Measurements from ENCODE around the gene MOCS2. TPM values are rescaled to one million over a fixed set of nuclear protein-coding genes. Genes with fewer than 3 reads are reported as not detected.

Gene MOCS2
- total and polyA plus RNA-seq, 10 of the 15 experiments (the other 5 are each of a cell fraction or from before 2014, with no cell fraction given): 11.0 to 27.4 (median 22.5) TPM

- ATAC-seq (no peak), DNase-seq (ENCODE audit: low read depth, low spot score) (no peak), FAIRE-seq (no peak)
- no TSS peak for BruUV-seq (replicated peaks)
- SMC1A ChIA-PET (ENCODE audit: uncharacterized antibody, unreplicated experiment): interaction anchor here (1.0 kb wide), 1 partner anchor 14 kb away, joined by 3 read pairs; no protein-coding TSS in a partner anchor
- peaks cover 0 to 5% of the 10 kb centered on the region in 2 experiments; a peak in 1 of 4 replicates for H3K27me3 ChIP-seq (replicated peaks in 1 of 2; ENCODE audit: control insufficient read depth in 2 of 2, insufficient read depth in 2 of 2, low read length in 1 of 2)
- intact Hi-C loops (cut with micrococcal nuclease; ENCODE audit: unreplicated experiment) (no loop called here), in situ Hi-C loops (cut with MboI) (no loop called here)
- 24% methylated on average over 1 of the region's 1 CpG for WGBS (ENCODE audit: insufficient coverage, insufficient replicate concordance, low lambda C conversion rate, missing lambda C conversion rate)
- H4K20me1 ChIP-seq (ENCODE audit: control insufficient read depth, insufficient read depth): no peaks in the 10 kb centered on the region
- no peak overlapping the region for H2AFZ ChIP-seq (ENCODE audit: control insufficient read depth, low read depth, low read length)
- RAD21 ChIA-PET (ENCODE audit: unreplicated experiment): no interaction called here
- H3K9ac ChIP-seq (ENCODE audit: control insufficient read depth, insufficient read depth, low read length): no peak overlapping the region
- no peaks in the 10 kb centered on the region for H3K36me3 ChIP-seq (ENCODE audit: control insufficient read depth in 2 of 2, insufficient read depth in 2 of 2, low read length in 1 of 2)
- no peak overlapping the region for H3K4me3 ChIP-seq
- TF ChIP-seq DPF2 (IDR thresholded peaks at IDR 0.05): no peak
- TF ChIP-seq ATF2 (IDR thresholded peaks at IDR 0.05; ENCODE audit: low read length): no peak
- TF ChIP-seq SREBF2 (IDR thresholded peaks at IDR 0.05; ENCODE audit: low read length): no peak
- TF ChIP-seq NFYB (IDR thresholded peaks at IDR 0.05; ENCODE audit: insufficient read depth, low read depth, low read length): no peak
- no peak for TF ChIP-seq IRF5 (IDR thresholded peaks at IDR 0.05; ENCODE audit: borderline replicate concordance)
- no peak for TF ChIP-seq HSF1 (IDR thresholded peaks at IDR 0.05; ENCODE audit: low read depth, low read length)
- TF ChIP-seq SUPT20H (IDR thresholded peaks at IDR 0.05; ENCODE audit: borderline replicate concordance, control insufficient read depth, low read depth, low read length): no peak
- no peak for TF ChIP-seq TBL1XR1 (IDR thresholded peaks at IDR 0.05; ENCODE audit: low read depth, low read length)
- no peak for TF ChIP-seq ZZZ3 (IDR thresholded peaks at IDR 0.05; ENCODE audit: control insufficient read depth, insufficient read length, low read depth)
- TF ChIP-seq BMI1 (IDR thresholded peaks at IDR 0.05; ENCODE audit: borderline replicate concordance): no peak
- no peak for TF ChIP-seq RAD51 (IDR thresholded peaks at IDR 0.05)
- no peak for TF ChIP-seq ZNF274 (IDR thresholded peaks at IDR 0.05; ENCODE audit: insufficient read depth, insufficient read length)
- no peak for TF ChIP-seq MYB (IDR thresholded peaks at IDR 0.05; ENCODE audit: borderline replicate concordance, low read depth, low read length)
- TF ChIP-seq FOXK2 (IDR thresholded peaks at IDR 0.05): no peak
- TF ChIP-seq NR2C1 (IDR thresholded peaks at IDR 0.05): no peak
- no peaks in the 10 kb centered on the region for H3K79me2 ChIP-seq (ENCODE audit: control insufficient read depth, insufficient read depth, low read length)
- H3K4me1 ChIP-seq (ENCODE audit: control insufficient read depth, insufficient read depth, low read length): no peaks in the 10 kb centered on the region
- H3K9me3 ChIP-seq (replicated peaks; ENCODE audit: control insufficient read depth, insufficient read depth, low read length): no peaks in the 10 kb centered on the region
- POLR2A ChIA-PET: no interaction called here
- no peak overlapping the region for H3K4me2 ChIP-seq (ENCODE audit: control insufficient read depth, insufficient read depth)
- H3K27ac ChIP-seq (ENCODE audit: control insufficient read depth, insufficient read depth): no peak overlapping the region
- CTCF ChIA-PET: interaction anchor here (0.8 to 1.3 kb wide), 2 partner anchors 14 to 119 kb away, joined by 3 read pairs; no protein-coding TSS in a partner anchor
These were observed 41.9 kb downstream of the MOCS2 start for GRCh38 chr5:53067641-53068040.
